GM12874 (cell line): Measurements from ENCODE around the gene DTNB.

Experiments
- TF ChIP-seq, protein P1 (sequence below): IDR thresholded peaks from 2 replicates; pipeline ENCODE4 v1.5.1; 2011; ENCODE audit warnings: low read depth, mild to moderate bottlenecking, control low read depth, low read length, moderate library complexity; ENCODE audit not compliant: insufficient read depth

DTNB gene

GRCh38 chr2:25444608-25445270, 228.6 kb downstream of the DTNB start:
- TF ChIP-seq, protein P1, sequence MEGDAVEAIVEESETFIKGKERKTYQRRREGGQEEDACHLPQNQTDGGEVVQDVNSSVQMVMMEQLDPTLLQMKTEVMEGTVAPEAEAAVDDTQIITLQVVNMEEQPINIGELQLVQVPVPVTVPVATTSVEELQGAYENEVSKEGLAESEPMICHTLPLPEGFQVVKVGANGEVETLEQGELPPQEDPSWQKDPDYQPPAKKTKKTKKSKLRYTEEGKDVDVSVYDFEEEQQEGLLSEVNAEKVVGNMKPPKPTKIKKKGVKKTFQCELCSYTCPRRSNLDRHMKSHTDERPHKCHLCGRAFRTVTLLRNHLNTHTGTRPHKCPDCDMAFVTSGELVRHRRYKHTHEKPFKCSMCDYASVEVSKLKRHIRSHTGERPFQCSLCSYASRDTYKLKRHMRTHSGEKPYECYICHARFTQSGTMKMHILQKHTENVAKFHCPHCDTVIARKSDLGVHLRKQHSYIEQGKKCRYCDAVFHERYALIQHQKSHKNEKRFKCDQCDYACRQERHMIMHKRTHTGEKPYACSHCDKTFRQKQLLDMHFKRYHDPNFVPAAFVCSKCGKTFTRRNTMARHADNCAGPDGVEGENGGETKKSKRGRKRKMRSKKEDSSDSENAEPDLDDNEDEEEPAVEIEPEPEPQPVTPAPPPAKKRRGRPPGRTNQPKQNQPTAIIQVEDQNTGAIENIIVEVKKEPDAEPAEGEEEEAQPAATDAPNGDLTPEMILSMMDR, result no peak

DNA sequence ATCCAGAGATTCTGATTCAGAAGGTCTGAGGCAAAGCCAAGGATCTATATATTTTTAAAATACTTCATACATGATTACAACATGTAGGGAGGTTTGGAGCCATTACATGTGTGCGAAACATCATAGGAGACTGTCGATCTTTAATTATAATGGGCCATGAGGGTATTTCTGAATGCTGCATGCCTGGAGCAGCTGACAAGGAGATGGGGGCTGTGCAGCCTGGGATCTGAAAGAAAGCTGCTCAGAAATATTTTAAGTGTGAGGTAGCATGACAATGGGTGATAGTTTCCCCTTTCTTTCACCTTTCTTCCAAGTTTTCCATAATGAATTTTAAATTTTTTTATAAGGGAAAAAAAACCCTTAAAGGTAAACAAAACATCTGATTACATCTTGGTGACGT, 229.6 kb downstream of the DTNB start:
- TF ChIP-seq, protein P1, result no peak

GRCh38 chr2:25441353-25441752, 232.0 kb downstream of the DTNB start:
- TF ChIP-seq, protein P1, result no peak

GRCh38 chr2:25438793-25439192, 234.6 kb downstream of the DTNB start:
- TF ChIP-seq, protein P1, result no peak

- TF ChIP-seq, protein P1, result no peak
Measured at GRCh38 chr2:25437881-25438662, 235.3 kb downstream of the DTNB start.

- TF ChIP-seq, protein P1, result no peak
Measured at GRCh38 chr2:25435421-25435820, 238.0 kb downstream of the DTNB start.

DNA sequence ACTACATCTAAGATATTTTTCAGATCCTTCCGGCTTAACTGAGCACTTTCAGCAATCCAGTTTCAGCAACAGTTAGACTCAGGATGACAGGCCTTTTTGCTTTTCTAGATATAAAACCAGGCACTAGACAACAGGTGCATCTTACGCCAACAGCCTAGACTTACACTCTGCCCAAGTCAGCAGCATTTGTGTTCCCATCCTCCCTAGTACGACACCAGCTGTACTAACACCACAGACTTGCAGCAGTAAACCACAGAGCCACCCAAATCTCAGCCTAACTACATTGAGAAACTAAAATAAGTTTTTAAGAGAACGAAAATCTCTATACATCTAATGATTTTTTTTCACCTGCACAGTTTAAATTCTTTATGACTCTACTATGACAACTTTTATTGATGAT, 241.8 kb downstream of the DTNB start:
- TF ChIP-seq, protein P1, result no peak
